Right forelimb (tissue), 1 donor: Measurements from ENCODE around the gene KIF1A.
"Not testable (repeated sequence)": the region's sequence is repeated elsewhere in the genome, so short reads cannot be mapped to it uniquely, and the experiment has no call there.

Experiments
- DNase-seq: peaks from one replicate; pipeline ENCODE4 v3.0.0-alpha.2; 2018

Gene KIF1A

DNA sequence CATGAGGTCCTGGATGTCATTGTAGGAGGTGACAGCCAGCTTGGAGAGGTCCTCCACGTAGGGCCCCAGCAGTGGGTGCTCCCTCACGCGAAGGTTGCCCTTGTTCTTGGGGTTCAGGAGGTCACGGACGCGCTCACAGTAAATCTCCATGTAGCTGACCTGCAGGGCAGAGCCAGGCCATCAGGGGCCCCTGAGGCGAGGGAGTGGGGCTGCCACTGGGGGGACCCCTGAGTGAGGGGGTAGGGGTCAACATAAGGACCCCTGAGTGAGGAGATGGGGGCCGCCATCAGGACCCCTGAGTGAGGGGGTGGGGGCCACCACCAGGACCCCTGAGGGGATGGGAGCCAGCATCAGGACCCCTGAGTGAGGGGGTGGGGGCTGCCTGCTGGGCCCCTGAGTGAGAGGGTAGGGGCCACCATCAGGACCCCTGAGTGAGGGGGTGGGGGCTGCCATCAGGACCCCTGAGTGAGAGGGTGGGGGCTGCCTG is 33.6 kb downstream of the KIF1A start:
- DNase-seq = peak; percentile 38

DNA sequence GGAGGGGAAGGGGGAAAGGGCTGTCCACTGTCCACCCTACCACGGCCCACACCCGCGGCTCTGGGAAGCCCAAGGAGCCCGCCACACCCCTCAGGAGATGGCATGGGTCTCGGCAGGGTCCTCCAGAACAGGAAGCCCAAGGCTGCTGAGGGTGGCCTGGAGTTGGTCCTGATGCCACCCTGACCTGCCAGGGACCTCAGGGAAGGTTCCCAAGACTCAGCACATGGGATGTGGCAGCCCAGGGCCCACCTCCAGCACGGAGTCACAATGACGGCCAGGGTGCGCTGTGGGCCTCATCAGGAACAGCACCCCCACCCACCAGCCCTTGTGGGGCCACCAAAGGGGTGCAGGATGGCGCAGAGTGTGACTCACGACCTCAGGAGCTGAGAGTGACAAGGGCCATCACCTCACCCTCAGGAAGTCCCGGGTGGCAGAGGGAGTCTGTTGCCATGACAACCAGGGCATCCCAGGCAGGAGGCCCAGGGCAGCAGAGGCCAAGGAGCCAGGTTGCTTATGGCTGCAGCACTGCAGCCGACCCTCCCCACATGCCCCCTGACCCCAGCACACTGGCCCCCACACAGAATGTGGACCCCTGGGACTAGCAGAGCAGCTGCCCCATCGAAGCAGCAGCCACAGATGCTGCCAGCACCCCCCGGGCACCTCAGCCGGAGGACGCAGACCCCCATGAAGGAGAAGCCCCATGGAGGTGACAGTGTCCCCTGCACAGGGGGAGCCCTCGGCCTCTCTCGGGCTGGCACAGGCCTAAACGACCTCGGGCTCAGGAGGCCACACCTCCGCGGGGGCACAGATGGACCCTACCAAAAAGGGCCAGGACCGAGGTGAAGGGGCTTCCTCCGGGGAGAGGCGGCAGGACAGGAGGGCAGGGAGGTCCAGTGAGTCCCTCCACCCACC is 34.3 kb downstream of the KIF1A start:
- DNase-seq = peak; percentile 36

DNA sequence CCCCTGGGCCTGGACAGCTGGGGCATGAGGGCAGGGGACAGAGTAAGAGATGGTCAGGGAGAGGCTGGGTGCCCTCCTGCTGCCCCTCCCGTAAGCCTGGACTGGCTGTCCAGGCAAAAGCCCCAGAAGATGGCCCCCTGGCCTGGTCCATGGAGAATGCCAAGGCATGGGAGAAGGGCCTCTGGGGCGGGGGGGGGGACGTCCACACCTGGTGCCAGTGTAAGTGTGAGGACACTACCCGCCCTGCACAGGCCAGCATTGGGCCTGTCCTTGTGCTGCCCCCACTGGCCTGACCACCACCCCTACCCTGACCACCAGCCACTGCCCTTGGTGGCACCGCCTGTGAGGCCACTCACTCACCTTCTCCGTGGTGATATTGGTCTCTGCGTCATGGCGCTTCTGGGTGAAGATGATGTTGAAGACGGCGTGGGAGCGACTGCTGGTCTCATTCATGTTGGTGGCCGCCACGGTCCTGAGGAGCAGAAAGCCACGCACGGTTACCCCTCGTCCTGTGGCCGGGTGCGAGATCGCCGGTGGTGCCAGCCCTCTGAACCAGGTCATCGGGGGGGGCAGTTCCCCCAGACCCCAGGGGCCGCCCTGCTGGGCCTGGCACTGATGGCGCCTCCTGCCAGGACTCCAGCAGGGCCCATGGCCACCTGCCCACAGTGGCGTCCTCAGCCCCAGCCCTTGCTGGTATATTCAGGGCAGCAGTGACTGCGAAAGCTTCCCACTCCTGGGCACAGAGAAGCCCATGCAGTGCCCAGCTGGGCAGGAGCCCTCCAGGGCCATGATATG is 35.2 kb downstream of the KIF1A start:
- DNase-seq = no peak

DNA sequence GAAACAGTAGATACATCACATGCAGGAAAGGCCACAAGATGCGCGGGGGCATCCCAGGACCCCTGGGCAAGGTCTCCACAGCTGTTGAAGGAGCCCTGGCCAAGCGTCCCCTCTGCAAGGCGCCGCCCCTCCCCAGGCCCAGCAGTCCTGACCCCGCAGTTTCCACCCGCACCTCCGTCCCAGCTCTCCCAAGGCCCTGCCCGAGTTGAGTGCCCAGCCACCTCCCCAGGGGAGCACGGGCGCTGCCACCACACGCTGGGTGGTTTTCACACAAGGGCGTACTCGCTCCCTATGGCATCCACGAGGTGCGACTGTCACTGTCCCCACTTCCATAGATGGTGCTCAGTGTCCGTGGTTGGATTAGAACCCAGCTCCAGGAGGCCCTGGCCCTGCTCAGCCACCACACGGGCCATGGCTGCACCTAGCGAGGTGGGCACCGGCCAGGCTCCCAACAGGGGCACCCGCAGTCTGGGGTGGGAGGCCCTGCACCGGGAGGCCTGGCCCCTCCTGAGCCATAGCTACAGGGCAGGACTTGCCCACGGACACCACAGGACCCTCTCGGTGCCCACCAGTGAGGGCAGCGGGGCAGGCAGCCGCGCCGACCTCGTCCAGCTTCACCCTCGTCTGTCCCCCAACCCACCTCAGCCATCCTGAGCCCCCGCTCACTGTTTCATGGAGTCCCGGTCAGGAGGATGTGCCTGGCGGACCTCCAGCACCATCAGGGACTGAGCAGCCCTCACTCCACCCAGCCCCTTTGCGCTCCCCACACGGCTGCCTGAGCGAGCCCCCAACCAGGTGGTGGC is 36.0 kb downstream of the KIF1A start:
- DNase-seq = no peak

DNA sequence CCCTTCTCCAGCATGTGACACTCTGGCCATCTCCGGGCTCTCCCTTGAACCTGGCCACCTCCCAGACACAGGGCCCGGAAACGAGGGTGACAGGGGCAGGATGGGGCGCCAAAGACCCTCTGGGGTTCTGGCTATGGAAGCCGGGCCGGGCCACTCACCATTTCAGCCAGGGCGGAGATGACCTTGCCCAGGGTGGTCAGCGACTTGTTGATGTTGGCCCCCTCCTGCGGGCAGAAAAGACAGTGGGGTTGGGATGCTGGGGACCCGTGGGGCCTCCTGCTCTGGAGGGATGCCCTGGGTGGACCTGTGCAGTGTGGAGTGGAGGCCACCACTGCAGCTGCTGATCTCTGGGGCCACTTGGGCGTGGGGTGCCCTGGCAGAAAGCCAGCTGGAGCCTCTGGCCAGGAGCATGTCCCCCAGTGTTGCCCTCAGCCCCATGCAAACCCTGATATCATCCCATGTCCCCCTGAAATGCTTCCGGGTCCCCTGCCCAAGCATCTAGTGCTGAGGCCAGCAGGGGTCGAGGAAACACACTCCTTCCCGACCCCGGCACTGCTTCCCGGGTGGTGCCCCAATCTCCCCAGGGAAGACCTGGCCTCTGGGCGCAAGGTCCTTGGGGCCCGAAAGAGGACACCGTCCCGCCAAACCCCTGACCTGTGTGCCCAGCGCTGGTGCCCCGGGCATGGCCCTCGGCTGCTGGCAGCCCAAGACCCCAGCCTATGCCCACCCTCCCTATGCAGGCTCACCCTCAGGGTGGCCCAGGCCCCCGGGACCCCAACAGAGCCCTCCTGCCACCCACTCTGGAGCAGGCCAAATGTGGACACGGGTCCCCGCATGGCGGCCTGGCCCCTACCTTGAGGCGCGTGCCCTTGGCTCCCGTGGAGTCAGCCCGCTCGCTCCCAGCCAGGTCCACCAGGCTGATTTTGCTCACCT is 36.9 kb downstream of the KIF1A start:
- no peak for DNase-seq

DNA sequence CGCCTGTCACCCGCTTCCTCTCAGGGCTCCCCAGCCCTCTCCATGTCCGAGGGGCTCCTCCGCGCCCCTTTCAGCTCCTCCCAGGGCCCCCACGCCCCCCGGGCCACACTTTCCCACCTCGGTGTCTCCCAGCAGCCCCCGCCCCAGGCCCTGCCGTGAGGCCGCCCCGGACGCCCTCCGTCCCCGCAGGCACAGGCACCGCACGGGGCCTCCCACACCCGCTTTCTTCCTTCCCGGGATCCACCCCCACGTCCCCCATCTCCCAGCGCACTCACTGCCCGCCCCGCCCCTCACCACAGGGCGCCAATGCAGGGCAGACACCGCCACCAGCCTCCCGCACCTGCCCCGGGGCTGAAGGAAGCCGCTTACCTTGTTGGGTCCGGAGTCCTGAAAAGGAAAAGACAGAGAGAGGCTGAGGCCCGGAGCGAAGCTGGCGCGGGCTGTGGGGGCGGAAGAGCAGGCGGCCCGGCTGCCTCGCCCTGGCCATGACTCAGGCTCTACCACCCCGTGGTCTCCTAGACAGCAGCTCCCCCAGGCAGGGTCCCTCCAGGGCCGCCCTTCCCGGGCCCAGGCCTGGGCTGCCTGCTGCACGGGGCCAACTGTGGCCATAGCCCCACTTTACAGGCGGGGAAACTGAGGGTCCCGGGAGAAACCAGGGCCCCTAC is 37.7 kb downstream of the KIF1A start:
- no peak for DNase-seq

DNA sequence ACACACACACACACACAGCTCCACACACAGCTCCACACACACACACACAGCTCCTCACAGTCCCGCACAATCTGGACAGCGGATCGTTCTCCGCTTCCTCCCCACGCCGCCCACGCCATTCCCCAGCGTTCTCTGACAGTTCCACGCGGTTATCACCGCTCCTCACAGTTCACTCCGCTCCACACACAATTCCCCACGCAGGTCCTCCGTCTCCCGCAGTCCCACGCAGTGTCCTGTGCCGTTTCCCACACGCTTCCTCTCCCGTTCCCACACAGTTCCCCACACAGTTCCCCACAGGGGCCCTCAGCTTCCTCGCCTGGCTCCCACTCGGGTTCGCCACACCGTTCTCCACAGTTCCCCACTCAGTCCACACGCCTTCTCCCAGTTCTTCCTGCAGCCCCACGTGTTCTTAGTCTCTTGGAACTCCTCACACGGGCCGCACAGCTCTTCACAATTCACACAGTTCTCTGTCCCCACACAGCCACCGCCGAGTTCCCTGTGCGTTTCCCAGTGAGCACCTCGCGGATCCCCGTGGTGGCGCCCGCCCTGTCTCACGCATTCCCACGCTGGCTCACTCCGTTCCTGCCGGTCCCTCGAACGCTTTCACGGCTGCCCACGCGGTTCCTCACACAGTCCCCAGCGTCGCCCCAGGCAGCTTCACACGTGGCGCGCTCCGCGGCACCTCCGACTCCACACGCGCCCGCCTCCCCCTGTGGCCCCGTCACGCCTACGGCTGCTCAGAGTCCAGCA is 38.4 kb downstream of the KIF1A start:
- no peak for DNase-seq

DNA sequence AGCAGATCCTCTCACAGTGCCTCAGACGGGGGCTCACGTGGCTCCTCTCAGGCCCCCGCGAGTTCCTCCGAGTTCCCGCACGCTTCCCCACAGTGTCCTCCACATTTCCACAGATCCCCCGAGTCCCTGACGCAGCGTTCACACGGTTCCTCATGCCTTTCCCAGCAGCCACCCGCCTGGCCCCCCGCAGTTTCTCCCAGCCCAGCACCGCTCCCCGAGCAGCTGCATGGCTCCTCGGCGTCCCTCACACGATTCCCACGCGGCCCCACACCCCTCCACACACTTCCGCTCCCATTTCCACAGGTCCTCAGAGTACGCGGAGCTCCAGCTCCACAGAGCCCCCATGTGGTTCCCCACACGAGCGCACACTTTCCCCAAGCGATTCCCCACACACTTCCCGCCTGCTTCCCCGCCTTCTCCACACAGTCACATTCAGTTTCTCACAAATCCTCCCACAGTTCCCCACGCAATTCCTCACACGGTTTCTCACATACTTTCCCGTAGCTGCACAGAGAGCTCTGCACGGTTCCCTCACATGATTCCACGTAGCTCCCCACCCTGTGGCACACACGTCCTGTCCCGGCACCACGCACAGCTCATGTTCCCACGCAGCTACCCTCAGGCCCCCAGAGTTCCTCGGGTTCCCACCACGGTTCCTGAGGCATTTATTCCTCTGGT is 39.9 kb downstream of the KIF1A start:
- DNase-seq = no peak

DNA sequence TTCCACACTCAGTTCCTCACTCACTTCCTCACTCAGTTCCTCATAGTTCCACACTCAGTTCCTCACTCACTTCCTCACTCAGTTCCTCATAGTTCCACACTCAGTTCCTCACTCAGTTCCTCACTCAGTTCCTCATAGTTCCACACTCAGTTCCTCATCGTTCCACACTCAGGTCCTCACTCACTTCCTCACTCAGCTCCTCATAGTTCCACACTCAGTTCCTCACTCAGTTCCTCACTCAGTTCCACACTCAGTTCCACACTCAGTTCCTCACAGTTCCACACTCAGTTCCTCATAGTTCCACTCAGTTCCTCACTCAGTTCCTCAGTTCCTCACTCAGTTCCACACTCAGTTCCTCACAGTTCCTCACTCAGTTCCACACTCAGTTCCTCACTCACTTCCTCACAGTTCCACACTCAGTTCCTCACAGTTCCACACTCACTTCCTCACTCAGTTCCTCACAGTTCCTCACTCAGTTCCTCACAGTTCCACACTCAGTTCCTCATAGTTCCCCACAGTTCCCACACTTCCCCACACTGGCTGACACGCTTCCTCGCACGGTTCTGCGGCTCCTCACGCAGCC is 40.7 kb downstream of the KIF1A start:
- not testable (repeated sequence) for DNase-seq

DNA sequence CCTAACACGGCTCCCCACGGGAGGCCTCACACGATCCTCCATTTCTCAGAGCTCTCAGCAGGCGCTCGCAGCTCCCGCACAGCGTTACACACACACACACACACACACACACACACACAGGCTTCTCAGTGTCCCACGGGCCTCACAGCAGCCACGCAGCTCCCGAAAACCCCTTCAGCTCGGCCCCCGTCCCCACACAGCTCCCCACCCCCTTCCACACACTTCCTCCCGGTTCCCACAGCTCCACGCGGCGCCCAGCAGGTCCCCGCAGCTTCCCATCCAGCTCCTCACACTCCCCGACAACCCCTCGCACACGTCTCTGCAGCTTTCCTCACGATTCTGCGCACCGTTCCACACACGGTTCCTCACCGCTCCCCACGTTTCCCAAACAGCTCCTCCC is 41.6 kb downstream of the KIF1A start:
- no peak for DNase-seq

DNA sequence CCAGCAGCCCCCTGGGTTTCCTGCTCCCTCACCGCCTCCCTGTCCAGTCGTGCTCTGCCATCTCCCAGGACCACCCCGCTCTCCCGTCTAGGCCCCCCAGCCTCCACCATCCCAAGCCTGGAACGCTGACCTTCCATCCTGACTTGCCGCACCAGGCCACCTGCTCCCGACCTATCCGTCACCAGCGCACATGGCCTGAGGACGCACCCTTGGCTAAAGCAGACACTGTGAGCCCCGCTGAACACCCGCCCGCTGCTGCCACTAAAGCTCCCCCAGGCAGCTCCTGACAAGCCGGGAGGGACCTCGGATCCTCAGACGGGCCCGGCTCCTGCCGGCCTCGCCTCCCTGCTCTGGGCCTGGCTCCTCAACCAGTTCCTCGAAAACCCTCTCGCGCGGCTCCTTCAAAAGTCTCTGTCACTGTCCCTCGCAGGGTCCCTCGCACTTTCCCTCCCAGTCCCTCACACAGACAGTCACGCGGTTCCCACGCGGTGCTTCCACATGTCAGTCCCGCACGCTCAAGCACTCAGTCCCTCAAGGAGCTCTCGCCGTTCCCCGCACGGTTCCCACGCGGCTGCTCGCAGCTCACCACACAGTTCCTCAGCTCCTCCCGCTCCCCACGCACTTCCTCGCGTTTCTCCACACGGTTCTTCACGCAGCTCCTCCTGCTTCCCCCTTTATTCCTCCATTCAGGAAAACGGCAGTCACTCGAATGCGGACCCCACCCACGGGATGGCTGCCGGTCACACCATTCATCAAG is 42.4 kb downstream of the KIF1A start:
- no peak for DNase-seq

DNA sequence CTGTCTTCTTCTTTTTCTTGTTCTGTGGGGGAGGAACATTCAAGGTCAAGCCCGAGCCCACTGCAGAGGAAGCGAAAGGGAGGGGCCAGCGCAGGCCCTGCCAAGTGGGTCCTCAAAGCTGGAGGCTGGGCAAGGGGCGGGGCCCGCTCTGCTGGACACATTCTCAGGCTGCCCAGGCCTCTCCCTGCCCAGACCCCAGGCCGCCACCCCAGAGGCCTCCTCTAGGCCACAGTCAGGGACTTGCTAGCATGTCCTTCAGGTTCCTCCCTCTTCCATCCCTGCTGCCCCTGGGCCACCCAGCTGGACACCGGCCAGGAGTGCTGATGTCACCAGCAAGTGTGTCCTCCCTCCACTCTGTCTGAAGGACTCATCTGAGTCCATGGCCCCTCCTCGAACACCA is 44.1 kb downstream of the KIF1A start:
- no peak for DNase-seq

DNA sequence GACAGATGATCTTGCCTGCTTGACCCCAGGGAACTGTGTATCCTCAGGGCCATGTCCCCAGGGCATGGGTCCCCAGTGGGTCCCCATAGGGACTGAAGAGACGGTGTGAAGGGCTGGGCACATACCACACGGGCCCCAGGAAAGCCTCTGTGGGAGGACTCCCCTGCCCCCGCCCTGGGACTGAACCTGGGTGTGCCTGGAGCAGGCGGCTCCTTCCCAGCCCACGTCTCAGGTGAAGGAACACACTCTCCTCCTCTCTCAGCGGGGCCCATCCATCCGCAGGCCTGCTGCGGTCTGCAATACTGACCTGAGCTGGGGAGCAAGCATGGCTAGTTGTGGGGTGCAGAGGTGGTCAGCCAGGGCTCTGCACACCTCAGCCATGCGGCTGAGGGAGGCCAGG is 45.2 kb downstream of the KIF1A start:
- no peak for DNase-seq

DNA sequence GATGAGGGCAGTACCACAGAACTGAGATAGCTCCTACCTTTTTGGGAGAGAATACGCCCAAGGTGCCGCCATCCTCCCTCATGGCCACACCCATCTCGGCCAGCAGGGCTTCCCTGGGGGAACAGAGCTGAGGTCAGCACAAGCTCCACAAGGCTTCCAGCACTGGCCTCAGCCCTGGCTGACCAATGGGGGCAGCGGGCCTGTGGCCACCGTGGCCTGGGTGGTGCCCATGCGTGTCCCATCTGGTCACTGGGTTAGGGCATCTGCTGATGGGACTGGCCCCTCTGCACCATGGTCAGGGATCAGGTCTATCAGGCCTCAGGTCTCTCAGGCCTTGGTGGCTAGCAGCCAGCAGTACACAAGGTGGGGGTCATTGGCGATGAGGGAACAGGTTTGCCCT is 50.9 kb downstream of the KIF1A start:
- no peak for DNase-seq

DNA sequence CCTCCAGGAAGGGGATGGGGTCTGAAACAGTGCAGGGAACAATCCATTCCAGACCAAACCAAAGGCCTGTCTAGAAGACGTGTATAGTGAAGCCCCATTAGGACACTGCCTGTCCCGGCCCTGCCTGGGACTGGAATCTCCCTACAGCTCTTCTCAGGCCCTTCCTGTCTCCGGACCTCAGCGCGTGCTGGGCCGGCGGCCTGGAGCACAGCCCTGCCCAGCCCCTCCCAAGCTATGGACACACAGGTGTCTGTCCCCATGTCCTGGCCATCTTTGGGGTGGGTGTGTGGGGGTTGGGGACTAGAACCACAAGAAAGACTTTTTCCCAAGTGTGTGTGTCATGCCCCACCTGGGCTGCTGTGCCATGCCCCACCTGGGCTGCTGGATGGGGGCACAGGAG is 51.8 kb downstream of the KIF1A start:
- no peak for DNase-seq

DNA sequence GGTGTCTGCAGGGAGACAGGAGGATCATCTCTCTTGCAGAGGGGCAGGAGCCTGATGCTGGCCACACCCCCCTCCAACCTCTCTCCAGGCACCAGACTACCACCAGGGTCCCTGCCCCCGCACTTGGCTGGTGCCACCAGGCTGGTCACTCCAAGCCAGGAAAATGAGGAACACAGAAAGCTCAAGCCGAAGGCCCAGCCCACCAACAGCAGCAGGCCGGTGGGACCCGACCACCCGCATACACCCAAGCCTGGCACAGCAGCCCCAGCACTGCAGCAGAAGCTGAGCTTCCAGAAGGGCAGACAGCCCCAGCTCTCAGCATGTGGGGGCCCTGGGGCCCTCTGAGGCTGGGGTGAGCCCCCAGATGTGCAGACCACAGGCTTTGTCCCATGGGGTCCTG is 52.7 kb downstream of the KIF1A start:
- no peak for DNase-seq

DNA sequence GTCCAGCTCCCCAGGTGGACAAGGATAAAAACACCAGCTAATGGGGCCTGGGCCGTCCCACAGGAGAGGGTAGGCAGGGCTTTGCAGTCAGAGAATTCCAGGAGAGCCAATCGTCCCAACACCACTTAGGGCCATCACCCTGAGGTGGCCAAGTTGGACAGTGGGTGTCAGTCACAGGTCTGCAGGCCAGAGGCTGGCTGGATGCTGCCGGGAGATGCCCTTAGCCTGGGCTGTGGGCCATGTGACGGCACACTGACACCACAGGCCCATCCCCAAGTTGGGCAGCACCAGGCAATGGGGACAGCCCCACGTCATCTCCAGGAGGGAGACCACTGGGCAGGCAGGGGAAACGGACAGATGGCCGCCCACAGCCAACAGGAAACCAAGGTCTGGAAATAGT is 53.9 kb downstream of the KIF1A start:
- DNase-seq = no peak

DNA sequence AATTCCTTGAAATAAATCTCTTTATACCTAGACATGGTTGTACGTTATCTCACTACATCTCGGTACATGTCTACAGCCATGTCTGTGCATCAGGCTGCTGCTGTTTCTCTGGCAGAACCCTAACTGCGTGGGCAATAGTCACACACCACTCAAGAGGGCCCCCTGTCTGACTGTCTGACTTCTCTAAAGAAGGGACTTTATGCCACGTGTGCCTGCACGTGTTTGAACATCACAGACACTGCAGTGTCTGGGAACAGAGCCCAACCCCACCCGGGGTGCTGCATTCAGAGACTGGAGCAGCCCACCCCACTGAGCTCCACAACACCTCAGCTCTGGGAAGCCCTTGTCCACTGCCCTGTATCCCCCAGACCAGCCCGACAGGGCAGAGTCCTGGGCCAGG is 55.0 kb downstream of the KIF1A start:
- DNase-seq = no peak

DNA sequence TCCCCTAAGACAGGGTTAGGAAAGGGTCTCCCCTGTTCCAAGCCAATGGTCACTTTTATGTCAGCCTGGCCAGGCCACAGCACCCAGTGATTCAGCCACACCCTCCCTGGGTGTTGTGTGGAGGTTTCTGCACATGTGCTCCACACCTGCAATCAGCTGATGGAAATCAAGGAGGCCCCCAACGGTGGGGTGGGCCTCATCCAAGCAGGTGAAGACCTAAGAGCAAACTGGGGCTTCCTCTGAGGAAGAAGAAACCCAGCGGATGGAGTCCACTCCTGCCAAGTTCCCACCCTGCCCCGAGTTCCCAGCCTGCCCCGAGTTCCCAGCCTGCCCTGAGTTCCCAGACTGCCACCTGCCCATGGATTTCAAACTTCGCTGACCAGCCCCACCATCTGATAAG is 55.4 kb downstream of the KIF1A start:
- no peak for DNase-seq
